ELR (cell line): ENCODE measurements around the gene CDY1B.
"Not testable (repeated sequence)": the region's sequence is repeated elsewhere in the genome, so short reads cannot be mapped to it uniquely, and the experiment has no call there.

ENCODE experiments used
- DNase-seq: peaks from one replicate; pipeline ENCODE4 v3.0.0-alpha.2; 2015; ENCODE audit warnings: low read depth

Gene CDY1B, protein sequence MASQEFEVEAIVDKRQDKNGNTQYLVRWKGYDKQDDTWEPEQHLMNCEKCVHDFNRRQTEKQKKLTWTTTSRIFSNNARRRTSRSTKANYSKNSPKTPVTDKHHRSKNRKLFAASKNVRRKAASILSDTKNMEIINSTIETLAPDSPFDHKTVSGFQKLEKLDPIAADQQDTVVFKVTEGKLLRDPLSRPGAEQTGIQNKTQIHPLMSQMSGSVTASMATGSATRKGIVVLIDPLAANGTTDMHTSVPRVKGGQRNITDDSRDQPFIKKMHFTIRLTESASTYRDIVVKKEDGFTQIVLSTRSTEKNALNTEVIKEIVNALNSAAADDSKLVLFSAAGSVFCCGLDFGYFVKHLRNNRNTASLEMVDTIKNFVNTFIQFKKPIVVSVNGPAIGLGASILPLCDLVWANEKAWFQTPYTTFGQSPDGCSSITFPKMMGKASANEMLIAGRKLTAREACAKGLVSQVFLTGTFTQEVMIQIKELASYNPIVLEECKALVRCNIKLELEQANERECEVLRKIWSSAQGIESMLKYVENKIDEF

DNA sequence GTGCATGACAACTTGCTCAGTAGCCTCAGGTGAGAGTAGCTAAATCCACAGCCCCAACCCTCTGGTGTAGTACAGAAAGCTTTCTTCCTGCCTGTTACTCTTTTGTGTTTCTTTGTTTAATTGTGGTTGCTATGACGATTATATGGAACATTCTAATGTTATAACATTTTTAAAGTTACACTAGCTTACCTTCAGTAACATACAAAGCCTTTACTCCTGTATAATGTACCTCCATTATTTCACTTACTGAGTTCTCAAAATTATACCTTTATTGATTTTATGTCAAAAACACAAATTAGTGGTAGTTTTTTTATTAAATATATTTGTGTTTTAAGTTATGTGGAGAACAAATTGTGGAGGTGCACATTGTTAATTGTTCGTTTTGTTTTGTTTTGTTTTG, at the start of gene CDY1B:
Gene CDY1B (minus strand): TSS at position 101 of the 400 bp plus-strand sequence. CDS start 331 bp downstream, outside the sequence.
- DNase-seq: not testable (repeated sequence)

DNA sequence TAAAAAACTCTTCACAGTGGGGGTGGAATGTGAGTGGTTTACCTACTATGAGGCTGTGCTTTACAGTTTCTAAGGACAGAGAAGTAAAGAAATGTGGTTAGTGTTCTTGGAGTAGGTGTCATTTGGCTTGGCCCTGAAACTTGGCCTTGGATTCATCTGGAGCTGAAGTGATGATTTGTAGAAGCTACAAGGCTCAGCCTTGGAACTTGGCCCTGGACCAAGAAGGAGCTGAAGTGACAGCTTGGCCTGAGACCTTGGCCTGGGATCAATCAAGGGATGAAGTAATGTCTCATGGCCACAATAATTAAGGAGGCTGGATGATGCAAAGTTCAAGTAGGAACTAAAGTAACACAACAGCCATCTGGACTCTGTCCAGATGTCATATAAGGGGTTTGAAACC, 1.7 kb upstream of the CDY1B start:
- DNase-seq: not testable (repeated sequence)

GRCh38 chrY:24043209-24043608, 4.6 kb downstream of the CDY1B start:
- not testable (repeated sequence) for DNase-seq

DNA sequence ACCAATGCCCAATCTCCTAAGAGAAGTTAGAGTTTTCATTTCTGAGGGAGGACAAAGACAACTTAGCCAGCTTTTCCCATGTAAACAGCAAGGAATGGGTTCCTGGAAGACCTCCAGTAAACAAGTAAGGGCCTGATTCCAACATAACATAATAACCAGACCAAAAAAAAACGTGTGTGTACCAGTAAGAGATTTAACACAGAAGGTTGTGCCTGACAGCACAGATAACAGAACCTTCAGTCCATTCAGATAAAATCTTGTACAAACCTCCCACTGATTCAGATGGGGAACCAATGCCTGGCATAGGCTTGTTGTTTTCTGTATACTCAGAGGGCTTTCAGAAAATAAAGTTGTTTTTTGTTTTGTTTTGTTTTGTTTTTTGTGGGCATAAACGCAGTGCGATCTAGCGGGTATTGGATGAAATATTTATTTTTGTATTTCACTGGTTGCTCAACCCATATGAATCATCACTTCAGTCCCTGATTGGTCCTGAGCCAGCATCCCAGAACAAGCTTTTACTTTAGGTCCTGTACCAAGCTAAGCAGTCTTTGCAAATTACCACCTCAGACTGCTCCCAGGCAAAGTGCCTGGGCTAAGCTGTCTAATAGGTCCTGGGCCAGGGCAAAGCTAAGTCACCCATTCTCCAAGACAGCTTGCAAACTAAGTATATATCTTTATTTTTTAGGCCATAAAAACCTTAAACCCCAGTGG, 8.7 kb downstream of the CDY1B start:
- not testable (repeated sequence) for DNase-seq

- not testable (repeated sequence) for DNase-seq
Measured at GRCh38 chrY:24026212-24027103, 21.4 kb downstream of the CDY1B start.
